HG03103 (cell line): ENCODE results near the gene IPPK.
"Not testable (repeated sequence)": the region's sequence is repeated elsewhere in the genome, so short reads cannot be mapped to it uniquely, and the experiment has no call there.

ENCODE experiments used
- ATAC-seq: cut with Tn5 transposase; IDR thresholded peaks from one replicate; pipeline ENCODE4 v1.9.1; 2021; ENCODE audit warnings: low read depth; ENCODE audit not compliant: unreplicated experiment

Gene IPPK

GRCh38 chr9:92601451-92601850 is 68.5 kb downstream of the IPPK start:
- no peak for ATAC-seq

GRCh38 chr9:92600462-92601261 is 69.3 kb downstream of the IPPK start:
- ATAC-seq: no peak

GRCh38 chr9:92599938-92600461 is 69.9 kb downstream of the IPPK start:
- no peak for ATAC-seq

- no peak for ATAC-seq
Observed at GRCh38 chr9:92598382-92598781, 71.5 kb downstream of the IPPK start.

GRCh38 chr9:92595930-92596329 is 74.0 kb downstream of the IPPK start:
- ATAC-seq: no peak

- ATAC-seq: not testable (repeated sequence)
Observed at GRCh38 chr9:92595075-92595474, 74.9 kb downstream of the IPPK start.

GRCh38 chr9:92592946-92593861 is 76.7 kb downstream of the IPPK start:
- no peak for ATAC-seq

GRCh38 chr9:92592537-92592936 is 77.4 kb downstream of the IPPK start:
- ATAC-seq: no peak

GRCh38 chr9:92590377-92590776 is 79.6 kb downstream of the IPPK start:
- no peak for ATAC-seq

- no peak for ATAC-seq
Observed at GRCh38 chr9:92589923-92590322, 80.0 kb downstream of the IPPK start.

GRCh38 chr9:92576175-92576574 is 93.8 kb downstream of the IPPK start:
- ATAC-seq: no peak

- not testable (repeated sequence) for ATAC-seq
Observed at GRCh38 chr9:92573612-92574011, 96.3 kb downstream of the IPPK start.

- ATAC-seq: not testable (repeated sequence)
Observed at GRCh38 chr9:92571871-92572270, 98.1 kb downstream of the IPPK start.

GRCh38 chr9:92564982-92565381 is 104.9 kb downstream of the IPPK start:
- no peak for ATAC-seq

- no peak for ATAC-seq
Observed at GRCh38 chr9:92564504-92564903, 105.4 kb downstream of the IPPK start.
